Measurements from ENCODE around the gene TNFRSF8. TPM values are rescaled to one million over a fixed set of nuclear protein-coding genes. Genes with fewer than 3 reads are reported as not detected.

The TNFRSF8 gene
- total and polyA plus RNA-seq, 2 donors (not counting 1 experiment from before 2014, with no cell fraction given), result 0.36 to 0.57 TPM

DNA sequence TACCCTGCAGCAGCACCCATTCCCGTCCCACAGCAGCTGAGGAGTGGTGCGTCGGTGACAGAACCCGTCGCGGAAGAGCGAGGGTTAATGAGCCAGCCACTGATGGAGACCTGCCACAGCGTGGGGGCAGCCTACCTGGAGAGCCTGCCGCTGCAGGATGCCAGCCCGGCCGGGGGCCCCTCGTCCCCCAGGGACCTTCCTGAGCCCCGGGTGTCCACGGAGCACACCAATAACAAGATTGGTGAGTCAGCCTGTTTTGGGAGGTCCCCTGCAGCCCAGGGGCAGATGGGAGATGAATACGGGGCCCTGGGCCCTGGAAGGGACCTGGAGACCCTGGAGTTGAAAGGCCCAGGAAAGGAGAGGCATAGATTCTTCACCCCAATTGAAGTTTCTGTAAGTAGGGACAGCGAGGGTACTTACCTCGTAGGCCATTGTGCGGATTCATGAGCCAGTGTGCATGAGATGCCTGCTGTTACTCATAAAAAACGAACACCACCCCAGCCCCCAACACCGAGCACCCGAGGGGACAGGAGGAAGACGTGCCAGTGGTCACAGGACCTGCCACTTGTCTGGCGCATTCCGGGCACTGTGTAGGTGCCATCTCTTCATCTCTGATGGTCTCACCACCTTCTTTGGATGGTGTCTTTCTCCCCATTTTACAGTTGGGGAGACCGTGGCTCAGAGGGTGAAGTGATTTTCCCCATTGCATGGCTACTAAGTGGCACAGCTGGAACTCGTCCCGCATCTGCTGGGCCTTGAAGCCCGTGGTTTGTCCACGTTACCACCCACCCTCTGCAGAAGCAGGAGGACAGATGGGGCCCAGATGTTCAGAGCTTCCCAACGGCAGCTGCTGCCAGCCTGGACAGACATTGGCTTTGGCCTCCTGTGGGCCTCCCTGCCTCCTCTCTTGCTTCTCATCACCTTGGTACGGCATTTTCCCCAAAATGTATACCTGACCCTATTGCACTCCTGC is 75.4 kb downstream of the TNFRSF8 start:
- Histone ChIP-seq H3K79me2 (ENCODE audit: control insufficient read depth, insufficient read depth, low read length) (no peaks in the 10 kb centered on the region), H3K36me3 (replicated peaks in 1 of 2; ENCODE audit: control extremely low read depth in 1 of 2, control insufficient read depth in 1 of 2, extremely low read depth in 1 of 2, insufficient read depth in 2 of 2, low read length in 1 of 2) (no peaks in the 10 kb centered on the region), H2AFZ (ENCODE audit: insufficient read depth, low read depth, low read length, poor library complexity, severe bottlenecking) (no peak overlapping the region), H3K4me3 (ENCODE audit: control extremely low read depth in 1 of 5, extremely low read depth in 1 of 5, insufficient read depth in 1 of 5, low read depth in 2 of 5, low read length in 4 of 5) (no peak overlapping the region), H3K27ac (ENCODE audit: low read length in 2 of 2) (no peak overlapping the region), H3K27me3 (replicated peaks in 1 of 4; ENCODE audit: control extremely low read depth in 1 of 4, control insufficient read depth in 3 of 4, insufficient read depth in 4 of 4, low read length in 3 of 4) (no peaks in the 10 kb centered on the region), H4K20me1 (ENCODE audit: control insufficient read depth, insufficient read depth, low read length, poor library complexity, severe bottlenecking) (no peaks in the 10 kb centered on the region), H3K4me1 (ENCODE audit: control insufficient read depth in 2 of 2, insufficient read depth in 2 of 2, low read length in 2 of 2) (peaks cover 11 to 37% of the 10 kb centered on the region in 2 donors), H3K4me2 (replicated peaks; ENCODE audit: low read depth, low read length, poor library complexity, severe bottlenecking) (no peak overlapping the region), H3K9me3 (ENCODE audit: control extremely low read depth in 1 of 3, control insufficient read depth in 2 of 3, insufficient read depth in 1 of 3, low read length in 2 of 3) (peaks cover 0 to 7% (median 0%) of the 10 kb centered on the region in 3 donors), H3K9ac (ENCODE audit: low read length) (no peak overlapping the region)
- intact Hi-C loops (cut with micrococcal nuclease), result no loop called here
- WGBS (ENCODE audit: insufficient coverage), result 85% methylated on average over 28 of the region's 31 CpGs
- H3K4me1 Mint-ChIP-seq, result peaks cover 38% of the 10 kb centered on the region
- DNase-seq (no peak), ATAC-seq (ENCODE audit: low read depth) (no peak)
- no peaks in the 10 kb centered on the region for H3K27me3 Mint-ChIP-seq
- H3K27ac Mint-ChIP-seq, result peak overlapping the region; percentile 64
- TF ChIP-seq, protein P1, sequence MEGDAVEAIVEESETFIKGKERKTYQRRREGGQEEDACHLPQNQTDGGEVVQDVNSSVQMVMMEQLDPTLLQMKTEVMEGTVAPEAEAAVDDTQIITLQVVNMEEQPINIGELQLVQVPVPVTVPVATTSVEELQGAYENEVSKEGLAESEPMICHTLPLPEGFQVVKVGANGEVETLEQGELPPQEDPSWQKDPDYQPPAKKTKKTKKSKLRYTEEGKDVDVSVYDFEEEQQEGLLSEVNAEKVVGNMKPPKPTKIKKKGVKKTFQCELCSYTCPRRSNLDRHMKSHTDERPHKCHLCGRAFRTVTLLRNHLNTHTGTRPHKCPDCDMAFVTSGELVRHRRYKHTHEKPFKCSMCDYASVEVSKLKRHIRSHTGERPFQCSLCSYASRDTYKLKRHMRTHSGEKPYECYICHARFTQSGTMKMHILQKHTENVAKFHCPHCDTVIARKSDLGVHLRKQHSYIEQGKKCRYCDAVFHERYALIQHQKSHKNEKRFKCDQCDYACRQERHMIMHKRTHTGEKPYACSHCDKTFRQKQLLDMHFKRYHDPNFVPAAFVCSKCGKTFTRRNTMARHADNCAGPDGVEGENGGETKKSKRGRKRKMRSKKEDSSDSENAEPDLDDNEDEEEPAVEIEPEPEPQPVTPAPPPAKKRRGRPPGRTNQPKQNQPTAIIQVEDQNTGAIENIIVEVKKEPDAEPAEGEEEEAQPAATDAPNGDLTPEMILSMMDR (IDR thresholded peaks at IDR 0.05), result no peak
- no peak for TF ChIP-seq EZH2 (IDR thresholded peaks at IDR 0.05; ENCODE audit: borderline replicate concordance, insufficient read depth, low read depth, low read length, poor library complexity, severe bottlenecking)
- ChIA-PET CTCF (interaction anchor here (0.9 to 3.8 kb wide), 5 partner anchors 8 to 67 kb away, joined by 3 to 20 read pairs (median 6); no protein-coding TSS in a partner anchor), POLR2A (interaction anchor here (0.7 to 0.8 kb wide), 2 partner anchors 9 to 18 kb away, joined by 3 read pairs; no protein-coding TSS in a partner anchor)
- no peaks in the 10 kb centered on the region for H3K9me3 Mint-ChIP-seq (ENCODE audit: insufficient read depth)
- no peak overlapping the region for H3K4me3 Mint-ChIP-seq
